Esophagus squamous epithelium (tissue), 5 donors: Measurements from ENCODE around the gene SPATA33. TPM values are rescaled to one million over a fixed set of nuclear protein-coding genes. Genes with fewer than 3 reads are reported as not detected.
"Not testable (repeated sequence)": the region's sequence is repeated elsewhere in the genome, so short reads cannot be mapped to it uniquely, and the experiment has no call there.

ENCODE experiments used
- DNase-seq: peaks from one replicate; lab custom pipeline; 2025; lab: John Stamatoyannopoulos, UW
- H3K27ac ChIP-seq, 4 donors: fragments of 200-600 bp; sonication (generic); one replicate each; pipeline ENCODE4 v1.5.1; 2016 to 2019; ENCODE audit warnings: mild to moderate bottlenecking in 1 of 4
- H3K27me3 ChIP-seq, 4 donors: fragments of 200-600 bp; sonication (generic); 1 replicate in 3 of 4; 2 replicates in 1 of 4; pipeline versions ENCODE4 v1.5.1 to v1.6.0; 2017 to 2021; ENCODE audit warnings: antibody characterized with exemption in 1 of 4
- H3K36me3 ChIP-seq, 3 donors: fragments of 200-600 bp; sonication (generic); one replicate each; pipeline ENCODE4 v1.5.1; 2016 to 2019
- H3K4me1 ChIP-seq, 3 donors: fragments of 200-600 bp; sonication (generic); one replicate each; pipeline ENCODE4 v1.5.1; 2017 to 2019
- H3K4me3 ChIP-seq, 4 donors: fragments of 200-600 bp; sonication (generic); 1 replicate in 3 of 4; 2 replicates in 1 of 4; pipeline ENCODE4 v1.5.1; 2016 to 2019; ENCODE audit warnings: mild to moderate bottlenecking in 2 of 4, moderate library complexity in 1 of 4
- H3K9me3 ChIP-seq, 3 donors: fragments of 200-600 bp; sonication (generic); one replicate each; pipeline ENCODE4 v1.5.1; 2016 to 2019
- CTCF ChIP-seq, 6 experiments: fragments of 450-650 bp in 4 of 6; fragments of 200-600 bp in 2 of 6; sonication (generic) in 2 of 6; IDR thresholded peaks; one replicate each; pipeline ENCODE4 v1.5.1; 2016 to 2019; ENCODE audit warnings: antibody characterized with exemption in 6 of 6, mild to moderate bottlenecking in 4 of 6, moderate library complexity in 4 of 6
- POLR2A ChIP-seq, 4 donors: fragments of 450-650 bp; IDR thresholded peaks; one replicate each; pipeline ENCODE4 v1.6.1; 2017; ENCODE audit warnings: antibody characterized with exemption in 4 of 4, mild to moderate bottlenecking in 4 of 4, moderate library complexity in 3 of 4
- WGBS, 2 donors: methylation state at CpG; one replicate each; pipeline ENCODE4 v1.1.5; 2018; 5-methylcytosine and 5-hydroxymethylcytosine counted together
- intact Hi-C: fragments of 100-400 bp; cut with DNase I; formaldehyde crosslinking; loops from one replicate; pipeline ENCODE4 v1.15.0; 2022
- total RNA-seq, 4 donors: library from RNA; depleted of rRNA; stranded (reverse); fragments of >200 nt; gene quantifications; one replicate each; pipeline ENCODE4 v1.1.0, GENCODE V29; 2016
- donor health status: DM: yes; HTN: yes; CAD: no.

Gene SPATA33
- total RNA-seq, 4 donors from 2014 or later, result 1.8 to 4.9 (median 2.8) TPM

- H3K36me3 ChIP-seq, result peaks cover 10 to 64% (median 21%) of the 10 kb centered on the region in 3 donors
- no peak for DNase-seq
- 80% methylated on average over 5 of the region's 18 CpGs; no CpG with 5 or more reads in 1 of the 2 donors for WGBS, 2 donors
Observed at GRCh38 chr16:89696670-89697128, 39.1 kb downstream of the SPATA33 start.

GRCh38 chr16:89697161-89697615 lies 39.6 kb downstream of the SPATA33 start:
- intact Hi-C loops, result no loop called here
- H3K27ac ChIP-seq, result no peak overlapping the region
- no peaks in the 10 kb centered on the region for H3K9me3 ChIP-seq
- no peak overlapping the region for H3K4me3 ChIP-seq
- peaks cover 12 to 31% (median 20%) of the 10 kb centered on the region in 3 donors for H3K4me1 ChIP-seq
- peaks cover 10 to 60% (median 18%) of the 10 kb centered on the region in 3 donors for H3K36me3 ChIP-seq
- H3K27me3 ChIP-seq, result peaks cover 0 to 4% (median 0%) of the 10 kb centered on the region in 4 donors
- no peak for TF ChIP-seq CTCF (IDR thresholded peaks at IDR 0.05)
- no peak for TF ChIP-seq POLR2A (IDR thresholded peaks at IDR 0.05)
- no peak for DNase-seq
- WGBS, 2 donors, result 85% methylated on average over 4 of the region's 19 CpGs; no CpG with 5 or more reads in 1 of the 2 donors

More at GRCh38 chr16:89696670-89697128, 39.1 kb downstream of the SPATA33 start:
- no peaks in the 10 kb centered on the region for H3K9me3 ChIP-seq
- peaks cover 12 to 26% (median 20%) of the 10 kb centered on the region in 3 donors for H3K4me1 ChIP-seq
- H3K4me3 ChIP-seq, result no peak overlapping the region
- peak overlapping the region in 1 of 4 donors; percentile 21 for H3K27ac ChIP-seq
- H3K27me3 ChIP-seq, result no peaks in the 10 kb centered on the region
- intact Hi-C loops, result no loop called here
- TF ChIP-seq POLR2A (IDR thresholded peaks at IDR 0.05), result no peak
- no peak for TF ChIP-seq CTCF (IDR thresholded peaks at IDR 0.05)

GRCh38 chr16:89697616-89698331 lies 40.1 kb downstream of the SPATA33 start:
- no peak overlapping the region for H3K27ac ChIP-seq
- no peak for DNase-seq
- 83 to 100% methylated on average over 3 to 7 of the region's 32 CpGs for WGBS, 2 donors

GRCh38 chr16:89698717-89699116 lies 41.1 kb downstream of the SPATA33 start:
- 96% methylated on average over 13 to 14 of the region's 14 CpGs for WGBS, 2 donors
- H3K9me3 ChIP-seq, H3K27ac ChIP-seq, intact Hi-C loops, DNase-seq, H3K27me3 ChIP-seq, H3K4me3 ChIP-seq: not testable (repeated sequence)
- peaks cover 7 to 44% (median 7%) of the 10 kb centered on the region in 3 donors for H3K36me3 ChIP-seq
- H3K4me1 ChIP-seq, result peaks cover 12 to 36% (median 20%) of the 10 kb centered on the region in 3 donors

More at GRCh38 chr16:89697616-89698331, 40.1 kb downstream of the SPATA33 start:
- intact Hi-C loops, result no loop called here
- Histone ChIP-seq H3K4me1 (peaks cover 12 to 36% (median 20%) of the 10 kb centered on the region in 3 donors), H3K27me3 (peaks cover 0 to 4% (median 0%) of the 10 kb centered on the region in 4 donors), H3K4me3 (no peak overlapping the region), H3K36me3 (peaks cover 10 to 54% (median 15%) of the 10 kb centered on the region in 3 donors), H3K9me3 (no peaks in the 10 kb centered on the region)
- TF ChIP-seq CTCF (IDR thresholded peaks at IDR 0.05) (no peak), POLR2A (IDR thresholded peaks at IDR 0.05) (no peak)

GRCh38 chr16:89699629-89700099 lies 42.0 kb downstream of the SPATA33 start:
- DNase-seq, H3K9me3 ChIP-seq: not testable (repeated sequence)
- Histone ChIP-seq H3K4me1 (peaks cover 12 to 36% (median 20%) of the 10 kb centered on the region in 3 donors), H3K36me3 (peaks cover 0 to 35% (median 0%) of the 10 kb centered on the region in 3 donors), H3K27ac (peak overlapping the region; percentile 19 to 94 (median 90)), H3K27me3 (peaks cover 0 to 14% (median 0%) of the 10 kb centered on the region in 4 donors), H3K4me3 (peak overlapping the region in 3 of 4 donors; percentile 68 to 78 (median 74))
- 58 to 81% methylated on average over 9 to 14 of the region's 18 CpGs for WGBS, 2 donors
- intact Hi-C loops, result loop anchor here (10.0 kb wide), 1 partner anchor 95 kb away; no protein-coding TSS in a partner anchor
